PC-9 (cell line): ENCODE data around the gene RAD50.

ENCODE experiments used
- CTCF ChIP-seq: fragments of 200-600 bp; sonication (generic); conservative IDR thresholded peaks from 2 replicates; pipeline ENCODE4 v1.6.1; 2017; ENCODE audit warnings: mixed run types, antibody characterized with exemption, mild to moderate bottlenecking, moderate library complexity
- EZH2 ChIP-seq: fragments of 200-600 bp; sonication (generic); IDR thresholded peaks from 2 replicates; pipeline ENCODE4 v1.8.0; 2017; ENCODE audit warnings: antibody characterized with exemption, low read depth

- TF ChIP-seq CTCF (no peak), EZH2 (no peak)
Measured at GRCh38 chr5:132525299-132525724, 31.5 kb upstream of the RAD50 start.
